GM12892 (cell line): ENCODE measurements around the gene HSPB1.

Experiments used
- POLR2A ChIP-seq: IDR thresholded peaks from 2 replicates; pipeline ENCODE4 v1.6.1; 2011; ENCODE audit warnings: low read depth, low read length, control low read depth
- POLR2AphosphoS5 ChIP-seq: IDR thresholded peaks from 2 replicates; pipeline ENCODE4 v1.6.1; 2011; ENCODE audit warnings: low read depth, low read length, control low read depth
- TAF1 ChIP-seq: IDR thresholded peaks from 2 replicates; pipeline ENCODE4 v1.6.1; 2011; ENCODE audit warnings: low read depth, mild to moderate bottlenecking, control low read depth, low read length, borderline replicate concordance

DNA sequence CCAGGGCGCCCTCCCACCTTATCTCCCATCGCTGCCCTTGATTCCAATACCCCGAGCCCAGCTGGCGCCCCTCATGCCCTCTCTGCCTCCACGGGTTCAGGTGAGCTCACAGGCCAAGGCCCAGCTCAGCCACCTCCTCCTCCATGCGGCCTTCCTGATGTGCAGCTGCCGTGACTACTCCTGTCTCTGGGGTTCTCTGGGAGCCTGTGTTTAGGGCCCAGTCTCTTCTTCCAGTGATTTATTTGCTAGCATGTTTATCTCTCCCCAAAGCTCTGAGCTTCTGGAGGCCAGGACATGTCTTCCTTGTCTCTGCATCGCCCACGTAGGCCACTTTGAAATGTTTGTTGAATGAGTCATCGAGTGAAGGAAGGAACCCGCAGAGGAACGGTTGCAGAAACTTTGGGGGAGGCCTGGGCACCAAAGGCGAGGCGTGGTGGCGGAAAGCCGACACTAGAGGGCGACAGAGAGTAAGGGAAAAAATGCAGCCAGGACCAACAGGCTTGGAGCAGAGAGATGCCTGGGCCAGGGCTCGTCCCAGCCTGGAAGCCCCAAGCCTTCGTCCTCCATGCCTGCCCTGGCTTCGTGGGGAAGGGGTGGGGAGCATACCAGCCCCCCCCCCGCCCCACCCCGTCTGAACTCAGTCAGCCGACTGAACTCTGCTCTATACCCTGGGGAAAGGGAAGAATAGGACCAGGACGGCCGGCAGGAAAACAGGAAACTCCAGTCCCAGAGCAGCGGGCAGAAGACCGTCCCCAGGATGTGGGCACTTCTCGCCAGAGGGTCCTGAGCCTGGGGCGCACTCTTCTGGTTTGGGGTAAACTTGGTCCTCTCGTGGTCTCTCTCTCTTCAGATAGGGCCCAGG is 10.9 kb upstream of the HSPB1 start:
- TF ChIP-seq POLR2AphosphoS5 (no peak), POLR2A (no peak), TAF1 (no peak)
